ENCODE data around the gene DNASE2.

GRCh38 chr19:12884202-12884601, 3.0 kb upstream of the DNASE2 start:
- TF ChIP-seq CTCF (IDR thresholded peaks at IDR 0.05; ENCODE audit: control extremely low read depth in 1 of 3, insufficient read depth in 1 of 3, low read depth in 1 of 3, low read length in 3 of 3), result no peak
- TF ChIP-seq EZH2 (IDR thresholded peaks at IDR 0.05; ENCODE audit: low read depth, low read length, severe bottlenecking), result no peak
- no peak for TF ChIP-seq EP300 (IDR thresholded peaks at IDR 0.05; ENCODE audit: borderline replicate concordance in 1 of 2, low read depth in 2 of 2, low read length in 2 of 2)
- TF ChIP-seq CEBPB (IDR thresholded peaks at IDR 0.05; ENCODE audit: low read depth, low read length), result no peak
- no peak for TF ChIP-seq GABPA (IDR thresholded peaks at IDR 0.05; ENCODE audit: borderline replicate concordance, insufficient read depth, low read length)
- no peak for TF ChIP-seq POLR2A (IDR thresholded peaks at IDR 0.05; ENCODE audit: control extremely low read depth in 1 of 2, low read depth in 2 of 2, low read length in 2 of 2)
- no peak for TF ChIP-seq SUZ12 (IDR thresholded peaks at IDR 0.05; ENCODE audit: low read length)
- no peak for TF ChIP-seq CHD1 (IDR thresholded peaks at IDR 0.05; ENCODE audit: low read depth, low read length)
- TF ChIP-seq, protein P1, sequence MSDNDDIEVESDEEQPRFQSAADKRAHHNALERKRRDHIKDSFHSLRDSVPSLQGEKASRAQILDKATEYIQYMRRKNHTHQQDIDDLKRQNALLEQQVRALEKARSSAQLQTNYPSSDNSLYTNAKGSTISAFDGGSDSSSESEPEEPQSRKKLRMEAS (IDR thresholded peaks at IDR 0.05), result no peak
- no peak for TF ChIP-seq USF2 (IDR thresholded peaks at IDR 0.05; ENCODE audit: low read length)
- no peak for TF ChIP-seq RBBP5 (IDR thresholded peaks at IDR 0.05; ENCODE audit: borderline replicate concordance, low read depth, low read length)
- no peak for TF ChIP-seq BRCA1 (IDR thresholded peaks at IDR 0.05; ENCODE audit: low read depth, low read length)
- TF ChIP-seq POU5F1 (IDR thresholded peaks at IDR 0.05; ENCODE audit: low read depth, low read length), result no peak

All from H1 (cell line).